Hepatocyte (in vitro differentiated cells): ENCODE results near the gene YPEL1. TPM values are rescaled to one million over a fixed set of nuclear protein-coding genes. Genes with fewer than 3 reads are reported as not detected.

ENCODE experiments used
- DNase-seq: peaks from one replicate; pipeline ENCODE4 v3.0.0-alpha.2; 2016; ENCODE audit warnings: low spot score
- H2AFZ ChIP-seq: fragments of 200-600 bp; sonication (generic); 2 replicates; pipeline ENCODE4 v1.6.0; 2016; ENCODE audit warnings: antibody characterized with exemption, mild to moderate bottlenecking
- H3K27ac ChIP-seq: fragments of 200-600 bp; sonication (generic); 2 replicates; pipeline ENCODE4 v1.5.1; 2016; ENCODE audit warnings: mild to moderate bottlenecking
- H3K27me3 ChIP-seq: fragments of 200-600 bp; sonication (generic); 2 replicates; pipeline ENCODE4 v1.6.1; 2016
- H3K36me3 ChIP-seq: fragments of 200-600 bp; sonication (generic); replicated peaks from 2 replicates; pipeline ENCODE4 v1.5.1; 2016; ENCODE audit warnings: low read depth; ENCODE audit not compliant: insufficient read depth
- H3K4me1 ChIP-seq: fragments of 200-600 bp; sonication (generic); 2 replicates; pipeline ENCODE4 v1.5.1; 2016; ENCODE audit warnings: mild to moderate bottlenecking, moderate library complexity; ENCODE audit not compliant: insufficient read depth
- H3K4me2 ChIP-seq: fragments of 200-600 bp; sonication (generic); 2 replicates; pipeline ENCODE4 v1.6.0; 2016
- H3K4me3 ChIP-seq: fragments of 200-600 bp; sonication (generic); 2 replicates; pipeline ENCODE4 v1.5.1; 2016; ENCODE audit warnings: mild to moderate bottlenecking
- H3K79me2 ChIP-seq: fragments of 200-600 bp; sonication (generic); 2 replicates; pipeline ENCODE4 v1.6.0; 2017; ENCODE audit warnings: mild to moderate bottlenecking
- H3K9me2 ChIP-seq: fragments of 200-600 bp; sonication (generic); replicated peaks from 2 replicates; pipeline ENCODE4 v1.6.0; 2017; ENCODE audit warnings: mild to moderate bottlenecking; ENCODE audit not compliant: insufficient read depth
- H3K9me3 ChIP-seq: fragments of 200-600 bp; sonication (generic); 2 replicates; pipeline ENCODE4 v1.5.1; 2016; ENCODE audit warnings: low read depth, mild to moderate bottlenecking
- H4K20me1 ChIP-seq: fragments of 200-600 bp; sonication (generic); 2 replicates; pipeline ENCODE4 v1.6.0; 2016; ENCODE audit warnings: mild to moderate bottlenecking; ENCODE audit not compliant: insufficient read depth, poor library complexity, severe bottlenecking
- EZH2 ChIP-seq: fragments of 200-600 bp; sonication (generic); IDR thresholded peaks from 2 replicates; pipeline ENCODE4 v1.6.1; 2016; ENCODE audit warnings: antibody characterized with exemption, mild to moderate bottlenecking, borderline replicate concordance
- EZH2phosphoT487 ChIP-seq: fragments of 200-600 bp; sonication (generic); IDR thresholded peaks from one replicate; pipeline ENCODE4 v1.6.1; 2018; ENCODE audit warnings: antibody characterized with exemption, mild to moderate bottlenecking, low read depth, moderate library complexity; ENCODE audit not compliant: unreplicated experiment, severe bottlenecking
- WGBS: methylation state at CpG from one replicate; pipeline ENCODE4 v1.1.6; 2016; ENCODE audit warnings: low lambda C conversion rate; ENCODE audit errors: missing lambda C conversion rate; 5-methylcytosine and 5-hydroxymethylcytosine counted together
- polyA plus RNA-seq: library from polyadenylated mRNA; unstranded; fragments of >200 nt; fragmentation: Nextera tagmentation; extraction: Ambion mirVana; gene quantifications from 2 replicates; pipeline ENCODE4 v1.2.1, GENCODE V29; 2016
- total RNA-seq: library from RNA; depleted of rRNA; stranded (reverse); fragments of >200 nt; gene quantifications from 2 replicates; pipeline ENCODE4 v1.2.3, GENCODE V29; 2014
- TF ChIP-seq, protein P1 (sequence below): fragments of 200-600 bp; sonication (generic); IDR thresholded peaks from 2 replicates; pipeline ENCODE4 v1.5.1; 2016; ENCODE audit warnings: antibody characterized with exemption, mild to moderate bottlenecking; ENCODE audit not compliant: poor library complexity

The YPEL1 gene
- total and polyA plus RNA-seq, 2 experiments from 2014 or later: 2.0 to 3.1 TPM

DNA sequence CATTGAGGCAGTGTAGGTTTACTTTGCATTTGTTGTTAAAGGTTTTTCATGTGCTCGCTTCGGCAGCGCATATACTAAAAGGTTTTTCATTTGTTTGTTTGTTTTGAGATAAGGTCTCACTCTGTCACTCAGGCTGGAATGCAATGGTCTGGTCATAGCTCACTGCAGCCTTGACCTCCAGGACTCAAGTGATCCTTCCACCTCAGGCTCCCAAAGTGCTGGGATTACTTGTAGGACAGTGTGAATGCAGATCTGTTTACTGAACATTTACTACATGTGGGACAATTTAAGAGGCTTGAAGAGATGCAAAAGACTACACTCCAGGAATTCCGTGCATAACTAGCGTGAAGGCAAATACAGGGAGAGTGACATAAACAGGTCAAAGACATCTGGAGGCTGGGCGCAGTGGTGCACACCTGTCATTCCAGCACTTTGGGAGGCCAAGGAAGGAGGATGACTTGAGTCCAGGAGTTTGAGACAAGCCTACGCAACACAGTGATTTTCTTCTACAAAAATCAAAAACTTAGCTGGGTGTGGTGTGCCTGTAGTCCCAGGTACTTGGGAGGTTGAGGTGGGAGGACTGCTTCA is 34.1 kb downstream of the YPEL1 start:
- Histone ChIP-seq H3K27ac (no peak overlapping the region), H3K79me2 (no peaks in the 10 kb centered on the region), H3K4me1 (peaks cover 4% of the 10 kb centered on the region), H4K20me1 (no peaks in the 10 kb centered on the region), H3K27me3 (no peaks in the 10 kb centered on the region), H3K9me3 (no peaks in the 10 kb centered on the region), H2AFZ (no peak overlapping the region), H3K36me3 (no peaks in the 10 kb centered on the region), H3K4me2 (no peak overlapping the region), H3K9me2 (no peaks in the 10 kb centered on the region), H3K4me3 (no peak overlapping the region)
- DNase-seq: no peak
- no peak for TF ChIP-seq EZH2
- TF ChIP-seq, protein P1, sequence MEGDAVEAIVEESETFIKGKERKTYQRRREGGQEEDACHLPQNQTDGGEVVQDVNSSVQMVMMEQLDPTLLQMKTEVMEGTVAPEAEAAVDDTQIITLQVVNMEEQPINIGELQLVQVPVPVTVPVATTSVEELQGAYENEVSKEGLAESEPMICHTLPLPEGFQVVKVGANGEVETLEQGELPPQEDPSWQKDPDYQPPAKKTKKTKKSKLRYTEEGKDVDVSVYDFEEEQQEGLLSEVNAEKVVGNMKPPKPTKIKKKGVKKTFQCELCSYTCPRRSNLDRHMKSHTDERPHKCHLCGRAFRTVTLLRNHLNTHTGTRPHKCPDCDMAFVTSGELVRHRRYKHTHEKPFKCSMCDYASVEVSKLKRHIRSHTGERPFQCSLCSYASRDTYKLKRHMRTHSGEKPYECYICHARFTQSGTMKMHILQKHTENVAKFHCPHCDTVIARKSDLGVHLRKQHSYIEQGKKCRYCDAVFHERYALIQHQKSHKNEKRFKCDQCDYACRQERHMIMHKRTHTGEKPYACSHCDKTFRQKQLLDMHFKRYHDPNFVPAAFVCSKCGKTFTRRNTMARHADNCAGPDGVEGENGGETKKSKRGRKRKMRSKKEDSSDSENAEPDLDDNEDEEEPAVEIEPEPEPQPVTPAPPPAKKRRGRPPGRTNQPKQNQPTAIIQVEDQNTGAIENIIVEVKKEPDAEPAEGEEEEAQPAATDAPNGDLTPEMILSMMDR: no peak
- no peak for TF ChIP-seq EZH2phosphoT487
- WGBS: 71% methylated on average over 7 of the region's 7 CpGs

DNA sequence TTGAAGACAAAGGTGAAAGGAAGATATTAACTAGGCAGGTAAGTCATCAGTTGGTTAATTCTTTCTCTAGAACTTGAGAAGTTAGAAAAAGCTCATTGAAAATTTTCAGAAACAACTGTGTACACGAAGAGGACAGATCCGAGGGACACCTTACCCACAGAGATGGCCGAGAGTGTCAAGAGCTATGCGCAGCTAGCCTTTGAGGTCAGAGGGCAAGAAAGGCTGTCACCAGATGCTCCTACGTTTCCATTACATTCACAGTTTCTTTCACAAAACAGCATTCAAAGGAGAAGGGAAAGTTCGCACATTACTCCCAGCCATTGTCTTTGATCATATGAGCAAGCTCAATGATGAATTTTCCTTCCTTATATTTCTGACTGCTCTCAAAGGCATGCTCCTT is 34.8 kb downstream of the YPEL1 start:
- Histone ChIP-seq H3K36me3 (no peaks in the 10 kb centered on the region), H3K27ac (no peak overlapping the region), H3K4me3 (no peak overlapping the region), H3K9me3 (no peaks in the 10 kb centered on the region), H4K20me1 (no peaks in the 10 kb centered on the region), H2AFZ (no peak overlapping the region), H3K9me2 (no peaks in the 10 kb centered on the region), H3K27me3 (no peaks in the 10 kb centered on the region), H3K4me1 (peaks cover 4% of the 10 kb centered on the region), H3K4me2 (no peak overlapping the region), H3K79me2 (no peaks in the 10 kb centered on the region)
- WGBS: 91% methylated on average over 6 of the region's 6 CpGs
- TF ChIP-seq EZH2 (no peak), EZH2phosphoT487 (no peak)
- TF ChIP-seq, protein P1: no peak
- DNase-seq: no peak

DNA sequence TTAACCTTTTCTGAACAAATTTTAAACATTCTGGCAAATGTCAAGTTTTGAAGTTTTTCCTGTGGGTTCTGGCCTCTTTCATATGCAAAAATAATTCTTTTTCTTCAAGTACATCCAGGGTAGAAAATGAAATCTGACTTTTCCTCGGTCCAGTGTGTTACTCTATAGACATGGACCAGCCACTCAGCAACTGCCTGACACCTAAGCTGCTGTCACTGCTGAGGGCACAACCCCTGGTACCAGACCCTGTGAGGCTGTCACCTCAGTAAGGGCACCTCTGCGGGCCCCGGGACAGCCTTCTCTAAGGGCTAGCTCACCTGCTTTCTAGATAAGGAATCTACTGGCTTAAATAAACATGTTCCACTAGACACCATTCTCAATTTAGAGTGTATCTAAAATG is 36.0 kb downstream of the YPEL1 start:
- DNase-seq: no peak
- Histone ChIP-seq H2AFZ (no peak overlapping the region), H3K9me2 (no peaks in the 10 kb centered on the region), H3K27ac (no peak overlapping the region), H3K4me2 (no peak overlapping the region), H4K20me1 (no peaks in the 10 kb centered on the region), H3K27me3 (no peaks in the 10 kb centered on the region), H3K9me3 (no peaks in the 10 kb centered on the region), H3K4me3 (no peak overlapping the region), H3K79me2 (no peaks in the 10 kb centered on the region), H3K36me3 (no peaks in the 10 kb centered on the region), H3K4me1 (peaks cover 4% of the 10 kb centered on the region)
- 75% methylated on average over 3 of the region's 3 CpGs for WGBS
- TF ChIP-seq EZH2phosphoT487: no peak
- no peak for TF ChIP-seq EZH2
- TF ChIP-seq, protein P1: no peak
